H1 (cell line): Measurements from ENCODE around the gene PET117. TPM values are rescaled to one million over a fixed set of nuclear protein-coding genes. Genes with fewer than 3 reads are reported as not detected.

ENCODE experiments used
- CTCF ChIA-PET: fragments of 300-600 bp; sonication (Branson Sonifier 250); formaldehyde crosslinking; loops from one replicate; lab custom pipeline; 2021; ENCODE audit not compliant: partially characterized antibody; lab: Charles Lee
- POLR2A ChIA-PET: fragments of 300-600 bp; sonication (Branson Sonifier 250); formaldehyde crosslinking; loops from one replicate; lab custom pipeline; 2021; ENCODE audit warnings: inconsistent platforms; ENCODE audit not compliant: partially characterized antibody; lab: Charles Lee
- DNase-seq, 2 experiments: peaks; one replicate each; pipeline versions ENCODE4 v3.0.0 to v3.0.0-alpha.2; 2010 to 2022; ENCODE audit warnings: low spot score in 2 of 2, low read depth in 1 of 2, mixed read lengths in 1 of 2
- FAIRE-seq: peaks from 2 replicates; lab custom pipeline; 2011; peaks lifted over from hg19 to GRCh38; lab: Jason Lieb, UNC
- H2AFZ ChIP-seq: 2 replicates; pipeline ENCODE4 v1.8.1; 2012; ENCODE audit warnings: low read length, inconsistent platforms
- H2AK5ac ChIP-seq: 2 replicates; pipeline ENCODE4 v1.6.1; 2013; ENCODE audit warnings: low read depth, low read length
- H2BK120ac ChIP-seq: replicated peaks from 2 replicates; pipeline ENCODE3; 2013; ENCODE audit warnings: low read depth, low read length, inconsistent platforms
- H2BK12ac ChIP-seq: 2 replicates; pipeline ENCODE4 v1.6.1; 2013; ENCODE audit warnings: low read depth, low read length
- H2BK15ac ChIP-seq: 2 replicates; pipeline ENCODE4 v1.6.1; 2013; ENCODE audit warnings: low read length
- H2BK20ac ChIP-seq: 2 replicates; pipeline ENCODE4 v1.6.1; 2013; ENCODE audit warnings: low read length
- H2BK5ac ChIP-seq: 2 replicates; pipeline ENCODE4 v1.6.1; 2013; ENCODE audit warnings: low read depth, low read length
- H3K14ac ChIP-seq: 2 replicates; pipeline ENCODE4 v1.6.1; 2013; ENCODE audit warnings: inconsistent platforms; ENCODE audit not compliant: insufficient read length
- H3K18ac ChIP-seq: 2 replicates; pipeline ENCODE4 v1.6.1; 2013; ENCODE audit warnings: low read length; ENCODE audit errors: extremely low read depth
- H3K23ac ChIP-seq: 2 replicates; pipeline ENCODE4 v1.6.1; 2013; ENCODE audit warnings: inconsistent platforms; ENCODE audit not compliant: insufficient read length
- H3K23me2 ChIP-seq: 2 replicates; pipeline ENCODE4 v1.6.1; 2013; ENCODE audit warnings: low read depth, low read length
- H3K27ac ChIP-seq: 2 replicates; pipeline ENCODE4 v1.6.1; 2011; ENCODE audit warnings: low read depth, low read length, inconsistent platforms
- H3K27me3 ChIP-seq, 4 experiments: replicated peaks in 1 of 4; 1 replicate in 1 of 4; 2 replicates in 3 of 4; pipeline versions ENCODE4 v1.6.1 to v1.8.1; 2011 to 2013; ENCODE audit warnings: low read length in 3 of 4, mild to moderate bottlenecking in 3 of 4, inconsistent platforms in 2 of 4, mixed read lengths in 2 of 4, moderate library complexity in 1 of 4; ENCODE audit not compliant: control insufficient read depth in 3 of 4, insufficient read depth in 3 of 4; ENCODE audit errors: extremely low read depth in 1 of 4
- H3K36me3 ChIP-seq, 4 experiments: 2 replicates each; pipeline versions ENCODE4 v1.6.1 to v1.8.1; 2011 to 2013; ENCODE audit warnings: mild to moderate bottlenecking in 4 of 4, low read length in 3 of 4, moderate library complexity in 2 of 4, control low read depth in 1 of 4, inconsistent platforms in 1 of 4; ENCODE audit not compliant: insufficient read depth in 4 of 4, control insufficient read depth in 2 of 4
- H3K4ac ChIP-seq: replicated peaks from 2 replicates; pipeline ENCODE3; 2013; ENCODE audit warnings: low read length, low read depth, mixed read lengths, inconsistent platforms; ENCODE audit not compliant: insufficient read length
- H3K4me1 ChIP-seq, 4 experiments: replicated peaks in 1 of 4; 1 replicate in 1 of 4; 2 replicates in 3 of 4; pipeline versions ENCODE4 v1.6.1 to v1.8.1; 2011 to 2013; ENCODE audit warnings: low read length in 3 of 4, inconsistent platforms in 2 of 4, mixed read lengths in 1 of 4; ENCODE audit not compliant: insufficient read depth in 4 of 4, control insufficient read depth in 3 of 4
- H3K4me2 ChIP-seq, 2 experiments: 2 replicates each; pipeline versions ENCODE4 v1.6.1 to v1.8.1; 2011 to 2013; ENCODE audit warnings: low read depth in 2 of 2, low read length in 2 of 2, control low read depth in 1 of 2, inconsistent platforms in 1 of 2, mild to moderate bottlenecking in 1 of 2; ENCODE audit not compliant: insufficient read depth in 1 of 2
- H3K4me3 ChIP-seq, 4 experiments: fragments of 200-600, 300-600 bp in 1 of 4; sonication (generic), shearing (Covaris generic), sonication (Bioruptor Twin) in 1 of 4; 2 replicates each; pipeline versions ENCODE4 v1.5.1 to v1.8.1; 2011 to 2016; ENCODE audit warnings: low read length in 4 of 4, low read depth in 3 of 4, control low read depth in 2 of 4, inconsistent platforms in 2 of 4, mild to moderate bottlenecking in 2 of 4, mixed read lengths in 1 of 4, moderate library complexity in 1 of 4; ENCODE audit not compliant: insufficient read depth in 2 of 4; ENCODE audit errors: extremely low read depth in 1 of 4
- H3K56ac ChIP-seq: replicated peaks from 2 replicates; pipeline ENCODE3; 2013; ENCODE audit warnings: low read depth, mild to moderate bottlenecking, mixed read lengths, low read length, inconsistent platforms; ENCODE audit not compliant: insufficient read length
- H3K79me1 ChIP-seq: 2 replicates; pipeline ENCODE4 v1.6.1; 2013; ENCODE audit warnings: low read depth, low read length, control low read depth
- H3K79me2 ChIP-seq, 2 experiments: 2 replicates each; pipeline versions ENCODE4 v1.6.1 to v1.8.1; 2012 to 2013; ENCODE audit warnings: low read length in 2 of 2, mild to moderate bottlenecking in 2 of 2, inconsistent platforms in 1 of 2; ENCODE audit not compliant: insufficient read depth in 2 of 2, control insufficient read depth in 1 of 2
- H3K9ac ChIP-seq, 4 experiments: replicated peaks in 1 of 4; 1 replicate in 1 of 4; 2 replicates in 3 of 4; pipeline versions ENCODE4 v1.6.1 to v1.8.1; 2011 to 2013; ENCODE audit warnings: low read depth in 3 of 4, low read length in 3 of 4, control low read depth in 2 of 4, mild to moderate bottlenecking in 2 of 4, moderate library complexity in 2 of 4, inconsistent platforms in 1 of 4; ENCODE audit errors: extremely low read depth in 1 of 4
- H3K9me3 ChIP-seq, 2 experiments: 2 replicates each; pipeline versions ENCODE4 v1.6.1 to v1.8.1; 2012 to 2013; ENCODE audit warnings: mild to moderate bottlenecking in 2 of 2, moderate library complexity in 2 of 2, control low read depth in 1 of 2, inconsistent platforms in 1 of 2, low read depth in 1 of 2, low read length in 1 of 2, mixed read lengths in 1 of 2; ENCODE audit not compliant: insufficient read depth in 2 of 2
- H4K20me1 ChIP-seq, 2 experiments: replicated peaks in 1 of 2; 2 replicates each; pipeline versions ENCODE3 to v1.8.1; 2011 to 2013; ENCODE audit warnings: inconsistent platforms in 2 of 2, low read length in 2 of 2, mild to moderate bottlenecking in 1 of 2; ENCODE audit not compliant: insufficient read depth in 2 of 2, control insufficient read depth in 1 of 2
- H4K5ac ChIP-seq: 2 replicates; pipeline ENCODE4 v1.6.1; 2013; ENCODE audit warnings: low read length, low read depth, mixed read lengths, inconsistent platforms; ENCODE audit not compliant: insufficient read length
- H4K8ac ChIP-seq: 2 replicates; pipeline ENCODE4 v1.8.0; 2013; ENCODE audit warnings: mild to moderate bottlenecking, moderate library complexity, low read length, inconsistent platforms; ENCODE audit not compliant: insufficient read depth; ENCODE audit errors: extremely low read depth
- H4K91ac ChIP-seq: replicated peaks from 2 replicates; pipeline ENCODE3; 2013; ENCODE audit warnings: low read length, mixed read lengths, inconsistent platforms; ENCODE audit not compliant: insufficient read length
- ASH2L ChIP-seq: fragments of 200-600, 300-600 bp; sonication (generic); IDR thresholded peaks from one replicate; pipeline ENCODE4 v1.7.1; 2017; ENCODE audit warnings: low read length
- BACH1 ChIP-seq: IDR thresholded peaks from 2 replicates; pipeline ENCODE4 v1.6.1; 2012; ENCODE audit warnings: low read length, improper control_type of control experiment
- CBX8 ChIP-seq: fragments of 300-800, 300-1000 bp; sonication (generic); IDR thresholded peaks from 2 replicates; pipeline ENCODE4 v1.7.1; 2016; ENCODE audit warnings: low read depth, low read length, borderline replicate concordance
- GABPA ChIP-seq: IDR thresholded peaks from 2 replicates; pipeline ENCODE4 v1.6.1; 2011; ENCODE audit warnings: mild to moderate bottlenecking, low read length, moderate library complexity, borderline replicate concordance; ENCODE audit not compliant: insufficient read depth
- KDM4A ChIP-seq: IDR thresholded peaks from one replicate; pipeline ENCODE4 v1.7.1; 2012; ENCODE audit warnings: low read depth, mild to moderate bottlenecking, moderate library complexity, low read length, inconsistent platforms; ENCODE audit not compliant: severe bottlenecking
- NANOG ChIP-seq: IDR thresholded peaks from 2 replicates; pipeline ENCODE4 v1.6.1; 2011; ENCODE audit warnings: low read length, low read depth, mild to moderate bottlenecking, inconsistent platforms; ENCODE audit not compliant: insufficient read depth, poor library complexity, severe bottlenecking
- RNF2 ChIP-seq: fragments of 200-900, 300-1000 bp; sonication (generic); IDR thresholded peaks from 2 replicates; pipeline ENCODE4 v1.7.1; 2016; ENCODE audit warnings: borderline replicate concordance, low read depth, mild to moderate bottlenecking, antibody characterized with exemption, low read length; ENCODE audit not compliant: poor library complexity, severe bottlenecking; ENCODE audit errors: missing control alignments
- SP1 ChIP-seq: IDR thresholded peaks from 2 replicates; pipeline ENCODE4 v1.6.1; 2011; ENCODE audit warnings: low read depth, low read length
- SP4 ChIP-seq: IDR thresholded peaks from 2 replicates; pipeline ENCODE4 v1.6.1; 2012; ENCODE audit warnings: low read length, inconsistent platforms
- SUZ12 ChIP-seq: fragments of 200-600 bp; sonication (generic); IDR thresholded peaks from 2 replicates; pipeline ENCODE4 v1.6.1; 2012; ENCODE audit warnings: mild to moderate bottlenecking, inconsistent platforms, low read length, moderate library complexity, mixed read lengths
- TBP ChIP-seq: IDR thresholded peaks from 2 replicates; pipeline ENCODE4 v1.6.1; 2011; ENCODE audit warnings: low read depth, low read length, improper control_type of control experiment
- ZNF274 ChIP-seq: IDR thresholded peaks from 2 replicates; pipeline ENCODE4 v1.7.0; 2012; ENCODE audit warnings: low read length, borderline replicate concordance; ENCODE audit errors: extremely low read depth
- WGBS, 2 experiments: shearing (Covaris generic) in 1 of 2; methylation state at CpG; one replicate each; pipeline versions ENCODE4 v1.1.6 to v1.1.7; 2013 to 2015; ENCODE audit warnings: low lambda C conversion rate in 2 of 2, mixed read lengths in 2 of 2, inconsistent platforms in 1 of 2, low coverage in 1 of 2, missing lambda C conversion rate in 1 of 2; ENCODE audit not compliant: insufficient replicate concordance in 2 of 2, insufficient coverage in 1 of 2, insufficient read length in 1 of 2; ENCODE audit errors: extremely low coverage in 1 of 2, missing lambda C conversion rate in 1 of 2; 5-methylcytosine and 5-hydroxymethylcytosine counted together
- polyA plus RNA-seq, 7 experiments: library from polyadenylated mRNA; depleted of rRNA in 3 of 7; stranded (reverse) in 5 of 7; unstranded in 2 of 7; fragments of >200 nt in 5 of 7; fragments of 200-250 nt in 2 of 7; gene quantifications; 1 replicate in 5 of 7; 2 replicates in 1 of 7; 4 replicates in 1 of 7; pipeline versions ENCODE4 v1.2.1 to v1.2.3, GENCODE V29; 2011 to 2013; ENCODE audit warnings: missing spikeins in 2 of 7, mixed read lengths in 2 of 7
- total RNA-seq: library from RNA; stranded (reverse); fragmentation: NEBNext Ultra II Directional; extraction: Animal tissue kit (Norgen Biotek cat#: 25700); gene quantifications from 2 replicates; pipeline ENCODE4 v1.2.1, GENCODE V29; 2021

Gene PET117
- total and polyA plus RNA-seq, 2 of the 8 experiments (the other 6 are each of a cell fraction or from before 2014, with no cell fraction given): 9.1 to 23.8 TPM

- no peak overlapping the region for H4K91ac ChIP-seq
- H2BK12ac ChIP-seq: no peak overlapping the region
- no peak overlapping the region for H4K5ac ChIP-seq
- DNase-seq (no peak), FAIRE-seq (no peak)
- no peak overlapping the region for H2AK5ac ChIP-seq
- H3K79me2 ChIP-seq: no peaks in the 10 kb centered on the region
- H3K4me3 ChIP-seq: no peak overlapping the region
- H3K4me1 ChIP-seq: peaks cover 0 to 2% (median 0%) of the 10 kb centered on the region in 4 experiments; a peak in 1 of 7 replicates
- H2BK20ac ChIP-seq: no peak overlapping the region
- no peak overlapping the region for H3K23ac ChIP-seq
- H3K9me3 ChIP-seq: no peaks in the 10 kb centered on the region
- H3K14ac ChIP-seq: no peak overlapping the region
- no peaks in the 10 kb centered on the region for H3K79me1 ChIP-seq
- 65% methylated on average over 5 of the region's 5 CpGs; no CpG with 5 or more reads in 1 of the 2 experiments for WGBS, 2 experiments
- H3K27me3 ChIP-seq: 0 out of 7 replicates have a peak, but pooled peaks cover 0 to 2% (median 0%) of the 10 kb centered on the region in 4 experiments
- H3K56ac ChIP-seq: no peak overlapping the region
- H3K18ac ChIP-seq: no peak overlapping the region
- H4K20me1 ChIP-seq: no peaks in the 10 kb centered on the region
- no peak overlapping the region for H2BK15ac ChIP-seq
- H3K23me2 ChIP-seq: no peaks in the 10 kb centered on the region
- no peak overlapping the region for H3K4ac ChIP-seq
- no peak overlapping the region for H2BK5ac ChIP-seq
- no peak overlapping the region for H2AFZ ChIP-seq
- CTCF ChIA-PET: no interaction called here
- H3K36me3 ChIP-seq: no peaks in the 10 kb centered on the region
- H2BK120ac ChIP-seq: no peak overlapping the region
- H3K27ac ChIP-seq: no peak overlapping the region
- POLR2A ChIA-PET: no interaction called here
- H3K9ac ChIP-seq: no peak overlapping the region
- no peak overlapping the region for H3K4me2 ChIP-seq
- H4K8ac ChIP-seq: no peak overlapping the region
- TF ChIP-seq TBP: no peak
- TF ChIP-seq CBX8: no peak
- no peak for TF ChIP-seq GABPA
- no peak for TF ChIP-seq SUZ12
- TF ChIP-seq SP4: no peak
- no peak for TF ChIP-seq SP1
- TF ChIP-seq KDM4A: no peak
- TF ChIP-seq NANOG: no peak
- no peak for TF ChIP-seq ASH2L
- TF ChIP-seq ZNF274: no peak
- no peak for TF ChIP-seq RNF2
- no peak for TF ChIP-seq BACH1
These were observed 43.5 kb upstream of the PET117 start for GRCh38 chr20:18094191-18094590.
